Breast epithelium (tissue), 3 donors: ENCODE measurements around the gene EIF4G1.

Experiments used
- POLR2A ChIP-seq: fragments of 450-650 bp; IDR thresholded peaks from one replicate; pipeline ENCODE4 v1.6.1; 2016; ENCODE audit warnings: antibody characterized with exemption, mild to moderate bottlenecking, moderate library complexity
- POLR2AphosphoS5 ChIP-seq, 3 donors: sonication (generic); formaldehyde crosslinking; IDR thresholded peaks; one replicate each; pipeline ENCODE4 v1.6.1; 2017; ENCODE audit warnings: antibody characterized with exemption in 3 of 3

DNA sequence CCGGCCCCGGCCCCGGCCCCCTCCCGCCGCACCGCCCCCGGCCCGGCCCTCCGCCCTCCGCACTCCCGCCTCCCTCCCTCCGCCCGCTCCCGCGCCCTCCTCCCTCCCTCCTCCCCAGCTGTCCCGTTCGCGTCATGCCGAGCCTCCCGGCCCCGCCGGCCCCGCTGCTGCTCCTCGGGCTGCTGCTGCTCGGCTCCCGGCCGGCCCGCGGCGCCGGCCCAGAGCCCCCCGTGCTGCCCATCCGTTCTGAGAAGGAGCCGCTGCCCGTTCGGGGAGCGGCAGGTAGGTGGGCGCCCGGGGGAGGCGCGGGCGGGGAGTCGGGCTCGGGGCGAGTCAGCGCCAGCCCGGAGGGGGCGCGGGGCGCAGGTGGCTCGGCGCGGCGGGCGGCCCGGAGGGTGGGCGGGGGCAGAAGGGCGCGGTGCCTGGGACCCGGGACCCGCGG lies 65.8 kb downstream of the EIF4G1 start:
- no peak for TF ChIP-seq POLR2AphosphoS5 (IDR thresholded peaks at IDR 0.05)
- TF ChIP-seq POLR2A, result no peak
